Liver (tissue), 9 donors: Measurements from ENCODE around the gene PHEX. TPM values are rescaled to one million over a fixed set of nuclear protein-coding genes. Genes with fewer than 3 reads are reported as not detected.

Experiments
- DNase-seq: peaks from one replicate; pipeline ENCODE4 v3.0.0-alpha.2; 2017; ENCODE audit warnings: low spot score
- H3K27ac ChIP-seq, 2 donors: one replicate each; pipeline ENCODE4 v1.7.0; 2013; ENCODE audit warnings: inconsistent platforms in 2 of 2, low read length in 2 of 2, control low read depth in 1 of 2, low read depth in 1 of 2, mild to moderate bottlenecking in 1 of 2
- H3K27me3 ChIP-seq, 4 donors: one replicate each; pipeline versions ENCODE4 v1.6.1 to v1.7.0; 2013; ENCODE audit warnings: low read length in 3 of 4, inconsistent platforms in 1 of 4, mild to moderate bottlenecking in 1 of 4, moderate library complexity in 1 of 4; ENCODE audit not compliant: control insufficient read depth in 4 of 4, insufficient read depth in 4 of 4
- H3K36me3 ChIP-seq, 4 donors: one replicate each; pipeline versions ENCODE4 v1.6.1 to v1.7.0; 2013; ENCODE audit warnings: low read length in 3 of 4, mild to moderate bottlenecking in 3 of 4, low read depth in 1 of 4, moderate library complexity in 1 of 4; ENCODE audit not compliant: control insufficient read depth in 4 of 4, insufficient read depth in 3 of 4
- H3K4me1 ChIP-seq, 4 donors: one replicate each; pipeline versions ENCODE4 v1.6.1 to v1.7.0; 2013; ENCODE audit warnings: low read length in 3 of 4, mild to moderate bottlenecking in 3 of 4, moderate library complexity in 1 of 4; ENCODE audit not compliant: control insufficient read depth in 4 of 4, insufficient read depth in 4 of 4
- H3K4me3 ChIP-seq, 3 donors: one replicate each; pipeline versions ENCODE4 v1.6.1 to v1.7.0; 2013; ENCODE audit warnings: low read length in 3 of 3, control low read depth in 1 of 3, low read depth in 1 of 3, mild to moderate bottlenecking in 1 of 3
- H3K9ac ChIP-seq, 2 donors: one replicate each; pipeline ENCODE4 v1.7.0; 2013; ENCODE audit warnings: low read length in 2 of 2, mild to moderate bottlenecking in 2 of 2, moderate library complexity in 2 of 2, control low read depth in 1 of 2, low read depth in 1 of 2
- H3K9me3 ChIP-seq, 4 donors: one replicate each; pipeline versions ENCODE4 v1.6.1 to v1.7.0; 2013; ENCODE audit warnings: low read length in 3 of 4; ENCODE audit not compliant: control insufficient read depth in 4 of 4
- EGR1 ChIP-seq, 2 donors: IDR thresholded peaks; 2 replicates each; pipeline ENCODE4 v1.6.1; 2016 to 2018; ENCODE audit warnings: antibody characterized with exemption in 2 of 2, low read depth in 2 of 2
- FOXA1 ChIP-seq: IDR thresholded peaks from 2 replicates; pipeline ENCODE4 v1.6.1; 2016; ENCODE audit warnings: antibody characterized with exemption
- FOXA2 ChIP-seq: IDR thresholded peaks from 2 replicates; pipeline ENCODE4 v1.6.1; 2016; ENCODE audit warnings: antibody characterized with exemption
- GABPA ChIP-seq, 2 donors: IDR thresholded peaks in 1 of 2; conservative IDR thresholded peaks in 1 of 2; 2 replicates each; pipeline ENCODE4 v1.6.1; 2016; ENCODE audit warnings: antibody characterized with exemption in 2 of 2, mild to moderate bottlenecking in 1 of 2, moderate library complexity in 1 of 2
- HNF4A ChIP-seq, 2 donors: conservative IDR thresholded peaks; 2 replicates each; pipeline ENCODE4 v1.6.1; 2016; ENCODE audit warnings: antibody characterized with exemption in 2 of 2, mild to moderate bottlenecking in 2 of 2
- HNF4G ChIP-seq: IDR thresholded peaks from 2 replicates; pipeline ENCODE4 v1.6.1; 2016; ENCODE audit warnings: antibody characterized with exemption
- JUND ChIP-seq, 2 donors: IDR thresholded peaks; 2 replicates each; pipeline ENCODE4 v1.6.1; 2016; ENCODE audit warnings: antibody characterized with exemption in 2 of 2
- MAX ChIP-seq: IDR thresholded peaks from 2 replicates; pipeline ENCODE4 v1.6.1; 2016; ENCODE audit warnings: antibody characterized with exemption
- NR2F2 ChIP-seq: IDR thresholded peaks from 2 replicates; pipeline ENCODE4 v1.6.1; 2016; ENCODE audit warnings: antibody characterized with exemption
- RAD21 ChIP-seq, 2 donors: IDR thresholded peaks; 2 replicates each; pipeline ENCODE4 v1.6.1; 2016; ENCODE audit warnings: antibody characterized with exemption in 2 of 2, mild to moderate bottlenecking in 2 of 2
- REST ChIP-seq: IDR thresholded peaks from 2 replicates; pipeline ENCODE4 v1.6.1; 2016; ENCODE audit warnings: antibody characterized with exemption, mild to moderate bottlenecking
- RXRA ChIP-seq, 2 donors: IDR thresholded peaks; 2 replicates each; pipeline ENCODE4 v1.6.1; 2017 to 2018; ENCODE audit warnings: antibody characterized with exemption in 2 of 2, mild to moderate bottlenecking in 1 of 2
- SP1 ChIP-seq: IDR thresholded peaks from 2 replicates; pipeline ENCODE4 v1.6.1; 2018; ENCODE audit warnings: antibody characterized with exemption, mild to moderate bottlenecking
- TAF1 ChIP-seq: conservative IDR thresholded peaks from 2 replicates; pipeline ENCODE4 v1.6.1; 2016; ENCODE audit warnings: antibody characterized with exemption, mild to moderate bottlenecking
- YY1 ChIP-seq: IDR thresholded peaks from 2 replicates; pipeline ENCODE4 v1.6.1; 2016; ENCODE audit warnings: antibody characterized with exemption, mild to moderate bottlenecking
- WGBS: extraction: QIAGEN DNeasy Blood & Tissue Kit; methylation state at CpG from one replicate; pipeline ENCODE4 v1.1.7; 2013; 5-methylcytosine and 5-hydroxymethylcytosine counted together
- polyA plus RNA-seq, 2 donors: library from polyadenylated mRNA; stranded (reverse) in 1 of 2; unstranded in 1 of 2; fragments of 200-250 nt in 1 of 2; fragments of >200 nt in 1 of 2; fragmentation: Nextera tagmentation in 1 of 2; extraction: Ambion mirVana in 1 of 2; gene quantifications; one replicate each; pipeline versions ENCODE4 v1.2.1 to v1.2.3, GENCODE V29; 2013 to 2015
- total RNA-seq, 2 donors: library from RNA; depleted of rRNA; stranded (reverse); fragments of >200 nt; gene quantifications; one replicate each; pipeline ENCODE4 v1.2.3, GENCODE V29; 2014
- TF ChIP-seq, protein P1 (sequence below): IDR thresholded peaks from 2 replicates; pipeline ENCODE4 v1.6.1; 2016; ENCODE audit warnings: antibody characterized with exemption
- TF ChIP-seq, protein P2 (sequence below): IDR thresholded peaks from 2 replicates; pipeline ENCODE4 v1.6.1; 2016; ENCODE audit warnings: antibody characterized with exemption
- TF ChIP-seq, protein P3 (sequence below): fragments of 150-350 bp; IDR thresholded peaks from 2 replicates; pipeline ENCODE4 v1.5.1; 2017; ENCODE audit warnings: improper control_type of control experiment, low read depth, low read length; ENCODE audit not compliant: missing input control
- donor health status: healthy.
- donor health status: healthy.
- donor health status: healthy.
- donor health status: healthy.
- donor health status: healthy.

Gene PHEX
- total and polyA plus RNA-seq, 4 donors = 0.01 to 0.14 (median 0.08) TPM; not detected in 1

DNA sequence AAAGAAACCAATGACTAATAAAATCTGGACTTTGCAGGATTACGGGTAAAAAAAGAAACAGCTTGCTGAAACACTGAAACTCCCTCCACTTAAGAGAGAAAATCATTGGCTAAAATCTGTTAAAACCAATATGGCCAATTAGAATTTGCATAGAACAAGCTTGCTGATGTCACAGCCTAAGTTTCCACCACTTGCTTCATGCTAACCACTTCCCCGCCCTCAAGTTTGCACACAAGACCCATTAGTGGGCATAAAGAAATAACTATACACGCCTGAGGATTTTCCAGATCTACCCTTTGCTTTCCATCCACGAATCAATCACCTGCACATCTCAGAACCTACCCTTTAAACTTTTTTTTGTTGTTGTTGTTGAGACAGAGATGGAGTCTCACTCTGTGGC lies 42.7 kb upstream of the PHEX start:
- H3K9me3 ChIP-seq = no peaks in the 10 kb centered on the region
- H3K4me3 ChIP-seq = no peak overlapping the region
- DNase-seq = no peak
- no peaks in the 10 kb centered on the region for H3K27me3 ChIP-seq
- WGBS = 95% methylated on average over 4 of the region's 4 CpGs
- no peaks in the 10 kb centered on the region for H3K4me1 ChIP-seq
- TF ChIP-seq, protein P1, sequence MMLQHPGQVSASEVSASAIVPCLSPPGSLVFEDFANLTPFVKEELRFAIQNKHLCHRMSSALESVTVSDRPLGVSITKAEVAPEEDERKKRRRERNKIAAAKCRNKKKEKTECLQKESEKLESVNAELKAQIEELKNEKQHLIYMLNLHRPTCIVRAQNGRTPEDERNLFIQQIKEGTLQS = no peak
- no peak for TF ChIP-seq HNF4A (conservative IDR thresholded peaks at IDR 0.05)
- no peak for TF ChIP-seq JUND (IDR thresholded peaks at IDR 0.05)
- TF ChIP-seq TAF1 = no peak
- TF ChIP-seq, protein P2, sequence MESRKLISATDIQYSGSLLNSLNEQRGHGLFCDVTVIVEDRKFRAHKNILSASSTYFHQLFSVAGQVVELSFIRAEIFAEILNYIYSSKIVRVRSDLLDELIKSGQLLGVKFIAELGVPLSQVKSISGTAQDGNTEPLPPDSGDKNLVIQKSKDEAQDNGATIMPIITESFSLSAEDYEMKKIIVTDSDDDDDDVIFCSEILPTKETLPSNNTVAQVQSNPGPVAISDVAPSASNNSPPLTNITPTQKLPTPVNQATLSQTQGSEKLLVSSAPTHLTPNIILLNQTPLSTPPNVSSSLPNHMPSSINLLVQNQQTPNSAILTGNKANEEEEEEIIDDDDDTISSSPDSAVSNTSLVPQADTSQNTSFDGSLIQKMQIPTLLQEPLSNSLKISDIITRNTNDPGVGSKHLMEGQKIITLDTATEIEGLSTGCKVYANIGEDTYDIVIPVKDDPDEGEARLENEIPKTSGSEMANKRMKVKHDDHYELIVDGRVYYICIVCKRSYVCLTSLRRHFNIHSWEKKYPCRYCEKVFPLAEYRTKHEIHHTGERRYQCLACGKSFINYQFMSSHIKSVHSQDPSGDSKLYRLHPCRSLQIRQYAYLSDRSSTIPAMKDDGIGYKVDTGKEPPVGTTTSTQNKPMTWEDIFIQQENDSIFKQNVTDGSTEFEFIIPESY = no peak
- no peak for TF ChIP-seq NR2F2
- TF ChIP-seq, protein P3, sequence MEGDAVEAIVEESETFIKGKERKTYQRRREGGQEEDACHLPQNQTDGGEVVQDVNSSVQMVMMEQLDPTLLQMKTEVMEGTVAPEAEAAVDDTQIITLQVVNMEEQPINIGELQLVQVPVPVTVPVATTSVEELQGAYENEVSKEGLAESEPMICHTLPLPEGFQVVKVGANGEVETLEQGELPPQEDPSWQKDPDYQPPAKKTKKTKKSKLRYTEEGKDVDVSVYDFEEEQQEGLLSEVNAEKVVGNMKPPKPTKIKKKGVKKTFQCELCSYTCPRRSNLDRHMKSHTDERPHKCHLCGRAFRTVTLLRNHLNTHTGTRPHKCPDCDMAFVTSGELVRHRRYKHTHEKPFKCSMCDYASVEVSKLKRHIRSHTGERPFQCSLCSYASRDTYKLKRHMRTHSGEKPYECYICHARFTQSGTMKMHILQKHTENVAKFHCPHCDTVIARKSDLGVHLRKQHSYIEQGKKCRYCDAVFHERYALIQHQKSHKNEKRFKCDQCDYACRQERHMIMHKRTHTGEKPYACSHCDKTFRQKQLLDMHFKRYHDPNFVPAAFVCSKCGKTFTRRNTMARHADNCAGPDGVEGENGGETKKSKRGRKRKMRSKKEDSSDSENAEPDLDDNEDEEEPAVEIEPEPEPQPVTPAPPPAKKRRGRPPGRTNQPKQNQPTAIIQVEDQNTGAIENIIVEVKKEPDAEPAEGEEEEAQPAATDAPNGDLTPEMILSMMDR = no peak
- no peak for TF ChIP-seq RXRA (IDR thresholded peaks at IDR 0.05)
- no peak for TF ChIP-seq HNF4G
- no peak for TF ChIP-seq FOXA1
- no peak for TF ChIP-seq REST
- no peak for TF ChIP-seq GABPA (IDR thresholded peaks at IDR 0.05 in 1 of 2, conservative IDR thresholded peaks at IDR 0.05 in 1 of 2)
- no peak for TF ChIP-seq EGR1 (IDR thresholded peaks at IDR 0.05; ENCODE audit: low read depth in 2 of 2)
- TF ChIP-seq FOXA2 = no peak
- TF ChIP-seq MAX = no peak
- no peak for TF ChIP-seq SP1
- no peak for TF ChIP-seq YY1
- TF ChIP-seq RAD21 (IDR thresholded peaks at IDR 0.05) = no peak
- peaks cover 1 to 7% (median 3%) of the 10 kb centered on the region in 4 donors for H3K36me3 ChIP-seq
- no peak overlapping the region for H3K9ac ChIP-seq
- no peak overlapping the region for H3K27ac ChIP-seq
